GM06990 (cell line): ENCODE measurements around the gene DOLK.

Experiments used
- DNase-seq: peaks from one replicate; pipeline ENCODE4 v3.0.0-alpha.2; 2011; ENCODE audit not compliant: insufficient read length; ENCODE audit errors: extremely low read depth
- H3K27me3 ChIP-seq: replicated peaks from 2 replicates; pipeline ENCODE4 v1.6.0; 2011; ENCODE audit warnings: low read length; ENCODE audit not compliant: control insufficient read depth, insufficient read depth
- H3K36me3 ChIP-seq: 2 replicates; pipeline ENCODE4 v1.5.1; 2011; ENCODE audit warnings: low read length; ENCODE audit not compliant: control insufficient read depth, insufficient read depth
- H3K4me3 ChIP-seq: replicated peaks from 2 replicates; pipeline ENCODE4 v1.5.1; 2011; ENCODE audit warnings: low read depth, mild to moderate bottlenecking, control low read depth, low read length
- TF ChIP-seq, protein P1 (sequence below): IDR thresholded peaks from 2 replicates; pipeline ENCODE4 v1.5.1; 2011; ENCODE audit warnings: low read length, control low read depth, mild to moderate bottlenecking, inconsistent platforms; ENCODE audit not compliant: insufficient read depth, poor library complexity, severe bottlenecking

Gene DOLK

DNA sequence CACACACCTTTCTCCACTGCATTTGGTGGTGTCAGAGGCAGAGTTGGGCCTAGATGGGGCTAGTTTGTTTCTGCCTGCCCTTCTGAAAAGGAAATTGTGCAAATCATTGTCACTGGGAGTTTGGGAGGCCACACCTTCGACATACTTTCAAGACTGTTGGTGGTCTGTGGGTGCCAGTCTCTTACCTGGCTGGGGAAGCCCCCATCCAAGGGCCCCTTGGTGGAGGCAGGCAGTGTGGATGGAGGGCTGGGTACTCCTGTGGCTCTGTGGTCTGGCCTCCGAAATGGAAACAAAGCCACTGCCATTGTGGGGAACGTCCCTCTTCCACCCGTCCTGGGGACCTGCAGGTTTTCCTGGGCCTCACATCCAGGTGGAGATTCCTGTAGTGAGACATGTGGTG, 37.5 kb downstream of the DOLK start:
- Histone ChIP-seq H3K27me3 (no peaks in the 10 kb centered on the region), H3K36me3 (peaks cover 24% of the 10 kb centered on the region), H3K4me3 (no peak overlapping the region)
- TF ChIP-seq, protein P1, sequence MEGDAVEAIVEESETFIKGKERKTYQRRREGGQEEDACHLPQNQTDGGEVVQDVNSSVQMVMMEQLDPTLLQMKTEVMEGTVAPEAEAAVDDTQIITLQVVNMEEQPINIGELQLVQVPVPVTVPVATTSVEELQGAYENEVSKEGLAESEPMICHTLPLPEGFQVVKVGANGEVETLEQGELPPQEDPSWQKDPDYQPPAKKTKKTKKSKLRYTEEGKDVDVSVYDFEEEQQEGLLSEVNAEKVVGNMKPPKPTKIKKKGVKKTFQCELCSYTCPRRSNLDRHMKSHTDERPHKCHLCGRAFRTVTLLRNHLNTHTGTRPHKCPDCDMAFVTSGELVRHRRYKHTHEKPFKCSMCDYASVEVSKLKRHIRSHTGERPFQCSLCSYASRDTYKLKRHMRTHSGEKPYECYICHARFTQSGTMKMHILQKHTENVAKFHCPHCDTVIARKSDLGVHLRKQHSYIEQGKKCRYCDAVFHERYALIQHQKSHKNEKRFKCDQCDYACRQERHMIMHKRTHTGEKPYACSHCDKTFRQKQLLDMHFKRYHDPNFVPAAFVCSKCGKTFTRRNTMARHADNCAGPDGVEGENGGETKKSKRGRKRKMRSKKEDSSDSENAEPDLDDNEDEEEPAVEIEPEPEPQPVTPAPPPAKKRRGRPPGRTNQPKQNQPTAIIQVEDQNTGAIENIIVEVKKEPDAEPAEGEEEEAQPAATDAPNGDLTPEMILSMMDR = no peak
- DNase-seq = no peak

DNA sequence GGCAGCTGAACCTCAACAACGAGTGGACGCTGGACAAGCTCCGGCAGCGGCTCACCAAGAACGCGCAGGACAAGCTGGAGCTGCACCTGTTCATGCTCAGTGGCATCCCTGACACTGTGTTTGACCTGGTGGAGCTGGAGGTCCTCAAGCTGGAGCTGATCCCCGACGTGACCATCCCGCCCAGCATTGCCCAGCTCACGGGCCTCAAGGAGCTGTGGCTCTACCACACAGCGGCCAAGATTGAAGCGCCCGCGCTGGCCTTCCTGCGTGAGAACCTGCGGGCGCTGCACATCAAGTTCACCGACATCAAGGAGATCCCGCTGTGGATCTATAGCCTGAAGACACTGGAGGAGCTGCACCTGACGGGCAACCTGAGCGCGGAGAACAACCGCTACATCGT, 39.0 kb downstream of the DOLK start:
- H3K4me3 ChIP-seq = no peak overlapping the region
- no peak for DNase-seq
- H3K27me3 ChIP-seq = no peaks in the 10 kb centered on the region
- TF ChIP-seq, protein P1 = no peak
- H3K36me3 ChIP-seq = peaks cover 21% of the 10 kb centered on the region

DNA sequence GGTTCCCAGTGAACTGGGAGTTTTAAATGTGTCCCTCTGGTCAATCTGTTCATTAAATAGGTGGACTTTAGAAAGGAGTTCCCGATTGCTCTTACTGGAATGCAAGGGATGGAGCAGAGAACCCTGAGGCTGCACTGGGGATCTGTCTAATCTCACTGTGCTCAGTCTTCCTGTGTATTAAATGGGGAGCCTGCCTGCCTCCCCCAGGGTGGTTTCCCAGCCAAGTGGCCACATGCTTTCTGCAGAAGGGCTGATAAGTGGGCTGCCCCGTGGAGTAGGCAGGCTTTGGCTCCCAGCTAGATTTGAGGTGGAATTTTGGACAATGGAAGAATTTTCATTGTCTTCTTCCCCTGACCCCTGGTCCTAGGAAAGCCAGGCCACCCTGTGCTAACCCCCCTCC, 40.7 kb downstream of the DOLK start:
- TF ChIP-seq, protein P1 = no peak
- Histone ChIP-seq H3K4me3 (no peak overlapping the region), H3K36me3 (peaks cover 19% of the 10 kb centered on the region), H3K27me3 (no peaks in the 10 kb centered on the region)
- DNase-seq = no peak

DNA sequence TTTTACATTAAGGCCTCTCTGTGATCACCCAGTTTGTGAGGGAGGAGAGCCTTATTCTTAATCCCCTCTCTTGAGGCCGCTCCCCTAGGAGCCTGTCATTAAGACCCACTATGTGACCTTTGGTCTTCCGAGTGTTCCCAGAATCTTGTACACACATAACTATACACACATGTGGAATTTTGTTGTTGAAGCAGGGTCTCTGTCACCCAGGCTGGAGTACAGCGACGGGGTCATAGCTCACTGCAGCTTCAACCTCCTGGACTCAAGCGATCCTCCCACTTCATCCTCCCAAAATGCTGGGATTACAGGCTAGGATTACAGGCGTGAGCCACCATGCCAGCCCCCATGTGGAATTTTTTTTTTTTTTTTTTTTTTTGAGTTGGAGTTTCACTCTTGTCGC, 41.4 kb downstream of the DOLK start:
- no peak overlapping the region for H3K4me3 ChIP-seq
- H3K36me3 ChIP-seq = peaks cover 19% of the 10 kb centered on the region
- no peaks in the 10 kb centered on the region for H3K27me3 ChIP-seq
- TF ChIP-seq, protein P1 = no peak
- no peak for DNase-seq

DNA sequence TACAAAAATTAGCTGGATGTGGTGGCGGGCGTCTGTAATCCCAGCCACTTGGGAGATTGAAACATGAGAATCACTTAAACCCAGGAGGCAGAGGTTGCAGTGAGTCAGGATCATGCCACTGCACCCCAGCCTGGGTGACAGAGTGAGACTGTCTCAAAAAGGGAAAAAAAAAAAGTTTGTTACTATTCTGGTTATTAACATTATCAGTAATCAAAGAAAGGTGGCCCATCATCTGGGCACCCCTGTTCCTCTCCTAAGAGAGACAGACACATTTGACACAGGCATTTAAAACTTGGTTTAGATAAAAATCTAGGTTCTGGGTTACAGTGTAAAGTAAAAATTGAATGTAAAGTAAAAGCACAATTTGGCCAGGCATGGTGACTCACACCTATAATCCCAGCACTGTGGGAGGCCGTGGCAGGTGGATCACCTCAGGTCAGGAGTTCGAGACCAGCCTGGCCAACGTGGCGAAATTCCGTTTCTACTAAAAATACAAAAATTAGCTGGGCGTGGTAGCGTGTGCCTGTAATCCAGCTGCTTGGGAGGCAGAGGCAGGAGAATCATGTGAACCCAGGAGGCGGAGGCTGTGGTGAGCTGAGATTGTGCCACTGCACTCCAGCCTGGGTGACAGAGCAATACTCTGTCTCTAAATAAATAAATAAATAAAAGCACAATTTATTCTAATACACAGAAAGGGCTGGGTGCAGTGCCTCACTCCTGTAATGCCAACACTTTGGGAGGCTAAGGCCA, 43.4 kb downstream of the DOLK start:
- Histone ChIP-seq H3K36me3 (peaks cover 13% of the 10 kb centered on the region), H3K27me3 (no peaks in the 10 kb centered on the region), H3K4me3 (no peak overlapping the region)
- no peak for DNase-seq
- TF ChIP-seq, protein P1 = no peak

DNA sequence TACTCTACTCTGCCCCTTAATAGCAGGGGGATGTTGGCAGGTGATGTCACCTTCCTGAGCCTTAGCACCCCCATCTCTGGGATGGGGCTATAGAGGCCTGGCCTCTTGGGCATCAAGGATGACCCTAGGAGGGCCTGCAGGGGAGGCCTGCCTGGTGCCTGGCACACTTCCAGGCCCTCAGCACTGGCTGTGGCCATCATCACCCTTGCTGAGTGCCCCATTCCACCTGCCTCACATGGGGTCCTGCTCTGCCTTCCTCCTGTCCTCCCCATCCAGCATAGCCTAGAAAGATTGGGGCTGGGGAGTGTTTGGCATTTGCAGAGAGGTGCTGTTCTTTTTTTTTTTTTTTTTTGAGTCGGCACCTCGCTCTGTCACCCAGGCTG, 44.3 kb downstream of the DOLK start:
- TF ChIP-seq, protein P1 = no peak
- Histone ChIP-seq H3K36me3 (peaks cover 8% of the 10 kb centered on the region), H3K27me3 (no peaks in the 10 kb centered on the region), H3K4me3 (no peak overlapping the region)
- DNase-seq = no peak
